ENCODE data around the gene ADARB2. TPM values are rescaled to one million over a fixed set of nuclear protein-coding genes. Genes with fewer than 3 reads are reported as not detected.
"Not testable (repeated sequence)": the region's sequence is repeated elsewhere in the genome, so short reads cannot be mapped to it uniquely, and the experiment has no call there.

Gene ADARB2
- total RNA-seq, 1 donor from 2014 or later: 0.05 TPM

DNA sequence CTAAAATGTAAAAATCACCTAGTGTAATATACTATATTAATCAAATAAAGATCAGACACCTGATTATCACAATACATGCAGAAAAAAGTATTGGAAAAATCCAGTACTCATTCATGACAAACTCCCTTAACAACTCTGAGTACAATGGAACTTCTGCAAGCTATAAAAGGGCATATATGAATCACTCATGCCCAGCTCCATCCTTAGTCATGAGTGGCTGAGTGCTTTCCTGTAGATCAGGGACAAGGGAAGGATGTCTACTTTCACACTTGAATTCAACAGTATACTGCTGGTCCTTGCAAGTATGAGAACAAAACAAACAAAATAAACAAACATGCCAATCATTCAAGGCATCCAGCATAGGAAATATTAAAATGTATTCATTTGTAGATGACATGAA, 116.5 kb downstream of the ADARB2 start:
- H3K27ac Mint-ChIP-seq: no peak overlapping the region
- no peak overlapping the region for H3K4me3 Mint-ChIP-seq (ENCODE audit: low read depth)
- intact Hi-C loops (cut with micrococcal nuclease): no loop called here
- no peaks in the 10 kb centered on the region for H3K4me1 Mint-ChIP-seq (ENCODE audit: low read depth)
- H3K36me3 Mint-ChIP-seq (ENCODE audit: low read depth): no peaks in the 10 kb centered on the region
- H3K27me3 Mint-ChIP-seq (ENCODE audit: low read depth): no peaks in the 10 kb centered on the region
- DNase-seq (ENCODE audit: low spot score): no peak
- peaks cover 4% of the 10 kb centered on the region for H3K9me3 Mint-ChIP-seq

- H3K36me3 Mint-ChIP-seq (ENCODE audit: low read depth); H3K27ac Mint-ChIP-seq; H3K4me1 Mint-ChIP-seq (ENCODE audit: low read depth); H3K4me3 Mint-ChIP-seq (ENCODE audit: low read depth); intact Hi-C loops (cut with micrococcal nuclease); H3K9me3 Mint-ChIP-seq; DNase-seq (ENCODE audit: low spot score); H3K27me3 Mint-ChIP-seq (ENCODE audit: low read depth): not testable (repeated sequence)
Observed at GRCh38 chr10:1617376-1618317, 119.7 kb downstream of the ADARB2 start.

GRCh38 chr10:1616701-1617100, 120.6 kb downstream of the ADARB2 start:
- DNase-seq (ENCODE audit: low spot score); H3K4me1 Mint-ChIP-seq (ENCODE audit: low read depth); H3K27me3 Mint-ChIP-seq (ENCODE audit: low read depth): not testable (repeated sequence)

GRCh38 chr10:1615186-1615954, 122.0 kb downstream of the ADARB2 start:
- Mint-ChIP-seq H3K27ac (no peak overlapping the region), H3K4me3 (ENCODE audit: low read depth) (no peak overlapping the region), H3K9me3 (peaks cover 4% of the 10 kb centered on the region), H3K4me1 (ENCODE audit: low read depth) (no peaks in the 10 kb centered on the region), H3K27me3 (ENCODE audit: low read depth) (no peaks in the 10 kb centered on the region), H3K36me3 (ENCODE audit: low read depth) (no peaks in the 10 kb centered on the region)
- no peak for DNase-seq (ENCODE audit: low spot score)
- intact Hi-C loops (cut with micrococcal nuclease): no loop called here

More at GRCh38 chr10:1616701-1617100, 120.6 kb downstream of the ADARB2 start:
- H3K36me3 Mint-ChIP-seq (ENCODE audit: low read depth); H3K27ac Mint-ChIP-seq; H3K4me3 Mint-ChIP-seq (ENCODE audit: low read depth); intact Hi-C loops (cut with micrococcal nuclease); H3K9me3 Mint-ChIP-seq: not testable (repeated sequence)

DNA sequence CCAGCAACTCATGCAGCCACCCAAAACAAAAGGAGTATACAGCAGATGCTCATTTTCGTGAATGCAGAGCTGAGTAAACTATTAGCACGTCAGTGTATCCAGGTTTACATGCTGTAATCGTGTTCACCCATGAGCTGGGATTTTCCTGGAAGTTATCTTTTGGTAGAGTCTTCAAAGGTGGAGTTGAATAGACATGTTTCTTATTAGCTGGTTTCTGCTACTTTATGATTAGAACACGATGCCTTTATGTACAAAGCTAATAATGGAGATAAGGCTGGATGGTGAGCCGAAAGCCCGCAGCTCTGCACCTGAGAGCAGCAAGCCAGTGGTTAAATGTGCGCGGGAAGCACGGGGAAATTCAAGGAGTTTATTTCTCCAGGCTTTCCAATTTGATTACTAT, 123.8 kb downstream of the ADARB2 start:
- no peaks in the 10 kb centered on the region for H3K36me3 Mint-ChIP-seq (ENCODE audit: low read depth)
- no peaks in the 10 kb centered on the region for H3K9me3 Mint-ChIP-seq
- no peak overlapping the region for H3K4me3 Mint-ChIP-seq (ENCODE audit: low read depth)
- H3K27ac Mint-ChIP-seq: no peak overlapping the region
- peaks cover 9% of the 10 kb centered on the region for H3K27me3 Mint-ChIP-seq (ENCODE audit: low read depth)
- intact Hi-C loops (cut with micrococcal nuclease): no loop called here
- no peak for DNase-seq (ENCODE audit: low spot score)
- H3K4me1 Mint-ChIP-seq (ENCODE audit: low read depth): no peaks in the 10 kb centered on the region

DNA sequence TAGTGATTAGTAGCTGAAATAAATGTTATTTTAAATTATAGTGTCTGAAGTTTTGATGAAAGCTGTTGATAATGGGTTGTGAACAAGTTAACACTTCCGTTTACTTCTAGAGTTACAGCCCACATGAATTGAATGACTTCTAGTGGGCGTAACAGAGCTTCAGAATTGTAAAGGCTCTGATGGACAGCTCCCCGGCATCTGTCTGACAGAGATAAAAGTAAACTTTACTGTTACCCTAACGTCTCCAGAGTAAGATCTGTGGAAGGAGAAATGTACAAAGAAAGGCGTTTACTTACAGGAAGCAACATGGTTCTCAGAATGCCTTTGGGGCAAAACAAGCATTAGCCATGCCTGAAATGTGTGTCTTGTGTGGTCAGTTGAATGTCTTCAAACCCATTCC, 124.4 kb downstream of the ADARB2 start:
- Mint-ChIP-seq H3K4me1 (ENCODE audit: low read depth) (no peaks in the 10 kb centered on the region), H3K27me3 (ENCODE audit: low read depth) (peaks cover 15% of the 10 kb centered on the region), H3K4me3 (ENCODE audit: low read depth) (no peak overlapping the region), H3K9me3 (no peaks in the 10 kb centered on the region), H3K27ac (no peak overlapping the region), H3K36me3 (ENCODE audit: low read depth) (no peaks in the 10 kb centered on the region)
- DNase-seq (ENCODE audit: low spot score): no peak
- intact Hi-C loops (cut with micrococcal nuclease): no loop called here

- Mint-ChIP-seq H3K9me3 (no peaks in the 10 kb centered on the region), H3K36me3 (ENCODE audit: low read depth) (no peaks in the 10 kb centered on the region), H3K27me3 (ENCODE audit: low read depth) (peaks cover 15% of the 10 kb centered on the region), H3K27ac (no peak overlapping the region), H3K4me3 (ENCODE audit: low read depth) (no peak overlapping the region), H3K4me1 (ENCODE audit: low read depth) (no peaks in the 10 kb centered on the region)
- DNase-seq (ENCODE audit: low spot score): no peak
- intact Hi-C loops (cut with micrococcal nuclease): no loop called here
Observed at GRCh38 chr10:1611936-1612550, 125.3 kb downstream of the ADARB2 start.

DNA sequence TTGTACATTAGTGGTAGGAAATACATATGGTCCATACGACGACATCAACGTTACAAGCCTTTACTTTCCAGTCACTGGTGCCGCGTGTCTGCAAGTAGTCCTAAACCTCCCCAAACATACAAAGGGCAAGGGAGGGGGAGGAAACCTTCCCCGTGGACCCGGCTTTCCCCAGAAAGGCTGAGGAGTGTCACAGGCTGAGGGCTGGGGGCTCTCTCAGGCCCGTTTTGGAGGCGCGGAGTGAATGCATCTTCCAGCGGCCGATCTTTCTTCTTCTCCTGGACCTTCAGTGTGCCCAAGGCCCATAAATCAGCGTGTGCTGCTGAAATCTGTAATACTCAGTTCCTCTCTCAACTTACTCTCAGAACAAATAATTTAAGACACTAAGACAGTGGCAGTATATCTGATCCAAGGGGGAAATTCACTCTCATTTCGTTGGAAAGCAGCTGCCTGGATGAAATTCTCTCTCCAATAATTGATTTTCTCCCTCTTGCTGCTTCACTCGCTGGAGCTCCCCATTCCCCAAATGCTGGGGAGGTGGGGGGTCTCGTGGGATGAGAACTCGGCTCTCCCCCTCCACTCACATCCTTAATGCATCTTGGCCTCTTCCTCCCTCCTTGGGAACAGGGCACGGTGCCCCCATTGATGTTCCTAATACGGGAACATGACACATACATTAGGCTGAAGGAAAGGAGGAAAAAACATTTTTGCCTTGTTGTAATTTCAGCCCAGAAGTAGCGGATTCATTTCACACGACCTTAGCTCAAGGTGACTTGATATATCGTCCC, 126.1 kb downstream of the ADARB2 start:
- H3K9me3 Mint-ChIP-seq: no peaks in the 10 kb centered on the region
- no peaks in the 10 kb centered on the region for H3K4me1 Mint-ChIP-seq (ENCODE audit: low read depth)
- H3K36me3 Mint-ChIP-seq (ENCODE audit: low read depth): no peaks in the 10 kb centered on the region
- H3K27ac Mint-ChIP-seq: no peak overlapping the region
- no peak overlapping the region for H3K4me3 Mint-ChIP-seq (ENCODE audit: low read depth)
- peaks cover 15% of the 10 kb centered on the region for H3K27me3 Mint-ChIP-seq (ENCODE audit: low read depth)
- no peak for DNase-seq (ENCODE audit: low spot score)
- intact Hi-C loops (cut with micrococcal nuclease): no loop called here

DNA sequence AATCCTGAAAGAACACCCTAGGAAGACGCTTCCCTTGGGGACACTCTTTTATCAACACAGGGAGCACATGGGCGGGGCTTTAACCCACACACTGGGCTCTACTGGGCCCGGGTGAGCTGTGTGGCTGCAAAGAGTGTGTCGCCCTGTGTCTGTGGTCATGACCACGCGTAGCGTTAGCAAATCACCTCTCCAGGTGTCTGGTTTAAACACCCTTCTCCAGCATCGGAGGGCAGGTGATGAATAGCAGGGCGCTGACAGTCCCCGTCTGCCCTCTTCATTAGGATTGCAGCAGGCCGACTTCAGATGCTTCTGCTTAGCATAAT, 127.7 kb downstream of the ADARB2 start:
- Mint-ChIP-seq H3K36me3 (ENCODE audit: low read depth) (no peaks in the 10 kb centered on the region), H3K9me3 (no peaks in the 10 kb centered on the region), H3K4me1 (ENCODE audit: low read depth) (no peaks in the 10 kb centered on the region), H3K27me3 (ENCODE audit: low read depth) (peaks cover 15% of the 10 kb centered on the region), H3K4me3 (ENCODE audit: low read depth) (no peak overlapping the region), H3K27ac (no peak overlapping the region)
- intact Hi-C loops (cut with micrococcal nuclease): no loop called here
- DNase-seq (ENCODE audit: low spot score): no peak

DNA sequence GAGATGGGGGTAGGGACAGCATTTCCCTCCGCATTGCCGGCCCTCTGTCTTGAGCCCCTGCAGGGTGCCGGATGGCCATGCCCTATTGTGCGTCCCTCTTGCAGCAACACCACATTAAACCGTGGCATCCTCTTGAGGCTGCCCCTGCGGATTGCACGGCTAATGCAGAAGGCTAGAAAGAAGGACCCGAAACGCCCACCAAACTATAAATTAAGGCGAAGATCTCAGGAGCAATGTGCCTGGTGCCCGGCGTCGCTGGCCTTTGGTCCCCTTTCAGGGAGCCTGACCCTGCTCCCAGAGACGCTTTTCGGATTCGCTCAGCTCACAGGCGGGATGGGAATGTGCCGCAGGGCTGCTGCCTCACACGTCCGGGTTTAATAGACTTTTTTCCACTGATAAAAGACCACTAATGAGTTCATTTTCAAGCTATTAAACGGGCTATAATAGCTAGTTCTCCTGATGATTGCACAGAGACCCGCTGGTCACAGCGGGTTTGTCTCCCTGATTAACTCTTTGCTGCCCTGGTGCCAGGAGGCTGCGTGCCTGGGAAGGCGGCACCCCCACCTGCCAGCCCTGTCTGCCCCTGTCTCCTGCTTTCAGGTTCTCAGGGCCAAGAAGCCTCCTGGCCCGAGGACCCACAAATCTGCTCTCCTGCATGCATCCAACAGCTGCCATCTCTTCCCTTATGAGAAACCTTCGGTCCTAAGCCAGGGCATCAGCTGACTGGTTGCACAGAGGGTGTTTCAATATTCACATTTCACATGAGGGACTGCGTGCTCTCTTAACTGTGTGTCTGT, 128.3 kb downstream of the ADARB2 start:
- Mint-ChIP-seq H3K27me3 (ENCODE audit: low read depth) (peaks cover 15% of the 10 kb centered on the region), H3K9me3 (no peaks in the 10 kb centered on the region), H3K27ac (no peak overlapping the region), H3K4me3 (ENCODE audit: low read depth) (no peak overlapping the region), H3K36me3 (ENCODE audit: low read depth) (no peaks in the 10 kb centered on the region), H3K4me1 (ENCODE audit: low read depth) (no peaks in the 10 kb centered on the region)
- no peak for DNase-seq (ENCODE audit: low spot score)
- intact Hi-C loops (cut with micrococcal nuclease): no loop called here

GRCh38 chr10:1608408-1608807, 128.9 kb downstream of the ADARB2 start:
- Mint-ChIP-seq H3K36me3 (ENCODE audit: low read depth) (no peaks in the 10 kb centered on the region), H3K27ac (no peak overlapping the region), H3K27me3 (ENCODE audit: low read depth) (peaks cover 15% of the 10 kb centered on the region), H3K4me3 (ENCODE audit: low read depth) (no peak overlapping the region), H3K4me1 (ENCODE audit: low read depth) (no peaks in the 10 kb centered on the region), H3K9me3 (no peaks in the 10 kb centered on the region)
- intact Hi-C loops (cut with micrococcal nuclease): no loop called here
- DNase-seq (ENCODE audit: low spot score): no peak

DNA sequence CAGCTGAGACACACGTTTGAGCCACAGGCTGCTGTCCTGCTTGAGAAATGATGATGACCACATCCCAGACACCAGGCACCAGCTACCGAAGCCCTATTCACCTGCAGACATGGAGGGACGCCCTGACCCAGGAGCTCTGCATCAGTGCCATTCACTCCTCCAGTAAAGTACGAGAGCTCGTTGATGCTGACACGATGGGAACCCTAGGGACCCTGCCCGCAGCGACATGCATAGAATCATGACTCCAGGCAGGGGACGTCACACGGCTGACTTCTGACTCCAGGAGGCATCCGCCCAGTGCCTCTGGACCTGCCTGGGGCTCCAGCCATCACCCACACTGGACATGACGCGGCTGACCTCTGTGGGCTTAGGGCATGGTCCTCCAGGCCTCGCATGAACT, 129.9 kb downstream of the ADARB2 start:
- DNase-seq (ENCODE audit: low spot score): no peak
- Mint-ChIP-seq H3K27me3 (ENCODE audit: low read depth) (peaks cover 15% of the 10 kb centered on the region), H3K27ac (no peak overlapping the region), H3K9me3 (no peaks in the 10 kb centered on the region), H3K4me1 (ENCODE audit: low read depth) (no peaks in the 10 kb centered on the region), H3K36me3 (ENCODE audit: low read depth) (no peaks in the 10 kb centered on the region), H3K4me3 (ENCODE audit: low read depth) (no peak overlapping the region)
- intact Hi-C loops (cut with micrococcal nuclease): no loop called here

All from activated T-helper 2 cell treated with anti-CD3 and anti-CD28 coated beads, Interferon-gamma antibody, Interleukin-2, Interleukin-4, amounts not matched to agents 10 μg/mL and 5 μg/mL and 100 μg/mL, durations not matched to agents 14 hours and 24 hours and 36 hours (primary cell).